WTC11 (cell line): ENCODE data around the gene GMEB2. TPM values are rescaled to one million over a fixed set of nuclear protein-coding genes. Genes with fewer than 3 reads are reported as not detected.

ENCODE experiments used
- ATAC-seq: fragments of 200-7000 bp; cut with Tn5 transposase; 2 replicates; pipeline ENCODE4 v1.10.0; 2021; ENCODE audit warnings: mild to moderate bottlenecking, moderate library complexity
- CTCF ChIA-PET: fragments of 300-600 bp; sonication (Branson Sonifier 250); formaldehyde crosslinking; loops from one replicate; lab custom pipeline; 2021; ENCODE audit warnings: antibody characterized with exemption; lab: Charles Lee
- POLR2A ChIA-PET: fragments of 350-600 bp; sonication (Branson Sonifier 250); formaldehyde crosslinking; loops from one replicate; lab custom pipeline; 2021; ENCODE audit warnings: antibody characterized with exemption; lab: Charles Lee
- DNase-seq: peaks from one replicate; pipeline ENCODE4 v3.0.0; 2021; ENCODE audit warnings: low spot score
- H3K27ac Mint-ChIP-seq: 2 replicates; pipeline ENCODE4 v1.8.0; 2021; ENCODE audit warnings: mixed read lengths
- H3K27me3 Mint-ChIP-seq: 2 replicates; pipeline ENCODE4 v1.8.0; 2021; ENCODE audit warnings: low read depth, mild to moderate bottlenecking, moderate library complexity, mixed read lengths
- H3K36me3 Mint-ChIP-seq: 2 replicates; pipeline ENCODE4 v1.8.0; 2021; ENCODE audit warnings: mixed read lengths
- H3K4me1 Mint-ChIP-seq: 2 replicates; pipeline ENCODE4 v1.8.0; 2022; ENCODE audit warnings: mixed read lengths
- H3K4me3 Mint-ChIP-seq: 2 replicates; pipeline ENCODE4 v1.8.0; 2021; ENCODE audit warnings: mild to moderate bottlenecking, moderate library complexity, mixed read lengths
- H3K9me3 Mint-ChIP-seq: 2 replicates; pipeline ENCODE4 v1.8.0; 2021; ENCODE audit warnings: mixed read lengths
- ATF1 ChIP-seq: sonication (generic); formaldehyde crosslinking; IDR thresholded peaks from 2 replicates; pipeline ENCODE4 v1.8.1; 2023; ENCODE audit warnings: mild to moderate bottlenecking, moderate library complexity, missing genetic modification reagents
- CBFB ChIP-seq: sonication (generic); formaldehyde crosslinking; IDR thresholded peaks from 2 replicates; pipeline ENCODE4 v1.8.1; 2022; ENCODE audit warnings: mild to moderate bottlenecking, low read depth, missing genetic modification reagents
- EMX1 ChIP-seq: fragments of 250-450 bp; sonication (Bioruptor Pico); IDR thresholded peaks from 2 replicates; pipeline ENCODE4 v1.8.0; 2021; ENCODE audit warnings: mild to moderate bottlenecking
- GRHL2 ChIP-seq: fragments of 250-450 bp; sonication (Bioruptor Pico); IDR thresholded peaks from 2 replicates; pipeline ENCODE4 v1.8.0; 2022; ENCODE audit warnings: mild to moderate bottlenecking, moderate library complexity; ENCODE audit not compliant: insufficient replicate concordance, severe bottlenecking
- JAZF1 ChIP-seq: fragments of 250-450 bp; sonication (Bioruptor Pico); IDR thresholded peaks from 2 replicates; pipeline ENCODE4 v1.9.0; 2021; ENCODE audit warnings: moderate library complexity, mild to moderate bottlenecking, inconsistent platforms
- KAT7 ChIP-seq: sonication (generic); formaldehyde crosslinking; IDR thresholded peaks from 2 replicates; pipeline ENCODE4 v1.8.1; 2023; ENCODE audit warnings: missing genetic modification reagents, mild to moderate bottlenecking, borderline replicate concordance
- OVOL2 ChIP-seq: fragments of 250-450 bp; sonication (Bioruptor Pico); IDR thresholded peaks from 2 replicates; pipeline ENCODE4 v1.9.0; 2021; ENCODE audit warnings: mild to moderate bottlenecking, borderline replicate concordance
- RORB ChIP-seq: fragments of 250-450 bp; sonication (Bioruptor Pico); IDR thresholded peaks from 2 replicates; pipeline ENCODE4 v1.9.0; 2021; ENCODE audit warnings: mild to moderate bottlenecking
- SMAD3 ChIP-seq: sonication (generic); formaldehyde crosslinking; IDR thresholded peaks from 2 replicates; pipeline ENCODE4 v1.8.0; 2022; ENCODE audit warnings: missing genetic modification reagents, mild to moderate bottlenecking, borderline replicate concordance
- SOX15 ChIP-seq: fragments of 250-450 bp; sonication (Bioruptor Pico); IDR thresholded peaks from 2 replicates; pipeline ENCODE4 v1.9.0; 2021; ENCODE audit warnings: mild to moderate bottlenecking
- SP1 ChIP-seq: sonication (generic); formaldehyde crosslinking; conservative IDR thresholded peaks from 2 replicates; pipeline ENCODE4 v1.8.1; 2022; ENCODE audit warnings: missing genetic modification reagents
- TEAD1 ChIP-seq: sonication (generic); formaldehyde crosslinking; IDR thresholded peaks from 2 replicates; pipeline ENCODE4 v1.8.0; 2022; ENCODE audit warnings: mild to moderate bottlenecking, missing genetic modification reagents
- TP53 ChIP-seq: sonication (generic); formaldehyde crosslinking; IDR thresholded peaks from 2 replicates; pipeline ENCODE4 v1.8.1; 2023; ENCODE audit warnings: mild to moderate bottlenecking, missing genetic modification reagents
- ZNF232 ChIP-seq: sonication (generic); formaldehyde crosslinking; IDR thresholded peaks from 2 replicates; pipeline ENCODE4 v1.8.0; 2022; ENCODE audit warnings: mild to moderate bottlenecking, missing genetic modification reagents
- ZNF263 ChIP-seq: sonication (generic); formaldehyde crosslinking; IDR thresholded peaks from 2 replicates; pipeline ENCODE4 v1.8.1; 2022; ENCODE audit warnings: low read depth, mild to moderate bottlenecking, moderate library complexity, missing genetic modification reagents
- ZNF416 ChIP-seq: fragments of 250-450 bp; sonication (Bioruptor Pico); IDR thresholded peaks from 2 replicates; pipeline ENCODE4 v1.9.0; 2021; ENCODE audit warnings: mild to moderate bottlenecking, inconsistent platforms
- total RNA-seq: library from RNA; stranded (reverse); gene quantifications from 3 replicates; pipeline ENCODE4 v1.2.3, GENCODE V29; 2021
- TF ChIP-seq, protein P1 (sequence below): fragments of 200-600 bp; IDR thresholded peaks from 2 replicates; pipeline ENCODE4 v1.8.0; 2022; ENCODE audit warnings: antibody characterized with exemption
- TF ChIP-seq, protein P2 (sequence below): sonication (generic); formaldehyde crosslinking; IDR thresholded peaks from 2 replicates; pipeline ENCODE4 v1.8.1; 2023; ENCODE audit warnings: mild to moderate bottlenecking, moderate library complexity, missing genetic modification reagents
- TF ChIP-seq, protein P3 (sequence below): sonication (generic); formaldehyde crosslinking; IDR thresholded peaks from 2 replicates; pipeline ENCODE4 v1.8.1; 2023; ENCODE audit warnings: mild to moderate bottlenecking, missing genetic modification reagents, borderline replicate concordance
- TF ChIP-seq, protein P4 (sequence below): sonication (generic); formaldehyde crosslinking; IDR thresholded peaks from 2 replicates; pipeline ENCODE4 v1.8.1; 2022; ENCODE audit warnings: mild to moderate bottlenecking, missing genetic modification reagents, moderate library complexity, borderline replicate concordance
- TF ChIP-seq, protein P5 (sequence below): fragments of 250-450 bp; sonication (Bioruptor Pico); conservative IDR thresholded peaks from 2 replicates; pipeline ENCODE4 v1.9.0; 2021; ENCODE audit warnings: mild to moderate bottlenecking
- TF ChIP-seq, protein P6 (sequence below): fragments of 250-450 bp; sonication (Bioruptor Pico); IDR thresholded peaks from 2 replicates; pipeline ENCODE4 v1.9.0; 2021; ENCODE audit warnings: moderate library complexity, mild to moderate bottlenecking, inconsistent platforms, borderline replicate concordance

GMEB2 gene
- total RNA-seq, 1 experiment from 2014 or later, result 14.8 TPM

DNA sequence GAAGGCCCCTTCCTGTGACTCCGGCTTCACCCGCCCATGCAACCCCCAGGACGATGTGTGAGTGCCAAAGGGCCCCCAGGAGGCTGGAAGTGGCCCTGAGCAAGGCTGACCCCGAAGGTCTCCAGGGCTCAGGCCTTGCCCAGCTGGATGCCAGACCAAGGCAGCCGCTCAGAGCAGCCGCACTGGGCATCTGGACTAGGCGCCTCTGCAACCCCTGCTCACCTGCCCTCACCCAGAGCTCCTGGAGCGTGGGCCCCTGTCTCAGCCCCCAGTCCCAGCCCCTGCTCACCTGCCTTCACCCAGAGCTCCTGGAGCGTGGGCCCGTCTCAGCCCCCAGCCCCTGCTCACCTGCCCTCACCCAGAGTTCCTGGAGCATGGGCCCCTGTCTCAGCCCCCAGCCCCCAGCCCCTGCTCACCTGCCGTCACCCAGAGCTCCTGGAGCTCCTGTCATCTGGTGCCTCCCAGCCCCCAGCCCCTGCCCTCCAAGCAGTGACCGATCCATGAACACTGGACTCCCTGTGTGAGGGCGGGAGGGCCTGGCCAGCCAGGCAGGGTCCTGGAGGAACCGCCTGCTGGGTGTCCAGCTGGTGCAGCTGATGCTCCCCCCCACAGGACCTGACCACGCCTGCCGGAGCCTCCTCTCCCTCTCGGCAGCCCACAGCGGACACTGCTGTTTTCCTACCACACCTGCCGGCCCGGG lies 80.5 kb downstream of the GMEB2 start:
- H3K4me3 Mint-ChIP-seq, result no peak overlapping the region
- H3K9me3 Mint-ChIP-seq, result no peaks in the 10 kb centered on the region
- POLR2A ChIA-PET, result interaction anchor here (0.5 to 0.8 kb wide), 2 partner anchors 96 to 169 kb away, joined by 3 to 4 read pairs; no protein-coding TSS in a partner anchor
- DNase-seq (no peak), ATAC-seq (no peak)
- no peaks in the 10 kb centered on the region for H3K27me3 Mint-ChIP-seq
- no peak overlapping the region for H3K27ac Mint-ChIP-seq
- no peaks in the 10 kb centered on the region for H3K36me3 Mint-ChIP-seq
- no peak for TF ChIP-seq SMAD3
- no peak for TF ChIP-seq OVOL2 (CRISPR knock-in tag)
- no peak for TF ChIP-seq RORB
- TF ChIP-seq ZNF232 (CRISPR knock-in tag), result no peak
- TF ChIP-seq ATF1 (CRISPR knock-in tag), result no peak
- TF ChIP-seq CBFB (CRISPR knock-in tag), result no peak
- TF ChIP-seq, all 79 proteins: peak for 0
- H3K4me1 Mint-ChIP-seq, result peaks cover 13% of the 10 kb centered on the region
- CTCF ChIA-PET, result interaction anchor here (0.6 to 3.4 kb wide), 5 partner anchors 9 to 323 kb away, joined by 3 to 48 read pairs (median 3); partner anchors contain the start of gene PTK6

DNA sequence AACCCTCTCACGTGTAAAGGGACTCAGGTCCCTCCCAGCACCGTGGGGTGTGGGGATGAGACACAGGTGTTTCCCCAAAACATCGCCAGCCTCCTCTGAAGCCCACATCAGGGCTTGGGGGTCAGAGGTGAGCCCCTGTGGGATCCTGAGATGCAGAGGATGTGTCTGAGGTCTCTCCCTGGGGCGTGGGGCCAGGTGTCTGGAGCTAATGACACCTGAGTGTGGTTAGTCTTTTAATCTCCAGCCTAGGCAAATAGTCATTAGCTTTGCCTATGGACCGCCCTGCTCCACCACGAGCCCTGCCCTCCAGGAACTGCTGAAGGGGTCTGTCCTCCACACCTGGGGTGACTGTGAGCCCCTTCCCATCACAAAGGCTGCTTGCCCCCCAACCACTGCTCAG lies 81.1 kb downstream of the GMEB2 start:
- H3K27me3 Mint-ChIP-seq, result no peaks in the 10 kb centered on the region
- ChIA-PET POLR2A (interaction anchor here (0.5 kb wide), 1 partner anchor 170 kb away, joined by 4 read pairs; no protein-coding TSS in a partner anchor), CTCF (interaction anchor here (0.7 to 3.4 kb wide), 2 partner anchors 9 to 27 kb away, joined by 3 to 48 read pairs; partner anchors contain the start of gene PTK6)
- no peaks in the 10 kb centered on the region for H3K9me3 Mint-ChIP-seq
- peaks cover 11% of the 10 kb centered on the region for H3K4me1 Mint-ChIP-seq
- H3K27ac Mint-ChIP-seq, result no peak overlapping the region
- TF ChIP-seq ZNF263 (CRISPR knock-in tag) (no peak), SP1 (CRISPR knock-in tag) (no peak), SOX15 (CRISPR knock-in tag) (no peak), TP53 (CRISPR knock-in tag) (no peak), GRHL2 (CRISPR knock-in tag) (no peak), ZNF416 (no peak), EMX1 (CRISPR knock-in tag) (no peak), TEAD1 (CRISPR knock-in tag) (no peak), JAZF1 (no peak), RORB (no peak), KAT7 (CRISPR knock-in tag) (no peak)
- TF ChIP-seq, protein P1, sequence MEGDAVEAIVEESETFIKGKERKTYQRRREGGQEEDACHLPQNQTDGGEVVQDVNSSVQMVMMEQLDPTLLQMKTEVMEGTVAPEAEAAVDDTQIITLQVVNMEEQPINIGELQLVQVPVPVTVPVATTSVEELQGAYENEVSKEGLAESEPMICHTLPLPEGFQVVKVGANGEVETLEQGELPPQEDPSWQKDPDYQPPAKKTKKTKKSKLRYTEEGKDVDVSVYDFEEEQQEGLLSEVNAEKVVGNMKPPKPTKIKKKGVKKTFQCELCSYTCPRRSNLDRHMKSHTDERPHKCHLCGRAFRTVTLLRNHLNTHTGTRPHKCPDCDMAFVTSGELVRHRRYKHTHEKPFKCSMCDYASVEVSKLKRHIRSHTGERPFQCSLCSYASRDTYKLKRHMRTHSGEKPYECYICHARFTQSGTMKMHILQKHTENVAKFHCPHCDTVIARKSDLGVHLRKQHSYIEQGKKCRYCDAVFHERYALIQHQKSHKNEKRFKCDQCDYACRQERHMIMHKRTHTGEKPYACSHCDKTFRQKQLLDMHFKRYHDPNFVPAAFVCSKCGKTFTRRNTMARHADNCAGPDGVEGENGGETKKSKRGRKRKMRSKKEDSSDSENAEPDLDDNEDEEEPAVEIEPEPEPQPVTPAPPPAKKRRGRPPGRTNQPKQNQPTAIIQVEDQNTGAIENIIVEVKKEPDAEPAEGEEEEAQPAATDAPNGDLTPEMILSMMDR, result no peak
- TF ChIP-seq, protein P2, sequence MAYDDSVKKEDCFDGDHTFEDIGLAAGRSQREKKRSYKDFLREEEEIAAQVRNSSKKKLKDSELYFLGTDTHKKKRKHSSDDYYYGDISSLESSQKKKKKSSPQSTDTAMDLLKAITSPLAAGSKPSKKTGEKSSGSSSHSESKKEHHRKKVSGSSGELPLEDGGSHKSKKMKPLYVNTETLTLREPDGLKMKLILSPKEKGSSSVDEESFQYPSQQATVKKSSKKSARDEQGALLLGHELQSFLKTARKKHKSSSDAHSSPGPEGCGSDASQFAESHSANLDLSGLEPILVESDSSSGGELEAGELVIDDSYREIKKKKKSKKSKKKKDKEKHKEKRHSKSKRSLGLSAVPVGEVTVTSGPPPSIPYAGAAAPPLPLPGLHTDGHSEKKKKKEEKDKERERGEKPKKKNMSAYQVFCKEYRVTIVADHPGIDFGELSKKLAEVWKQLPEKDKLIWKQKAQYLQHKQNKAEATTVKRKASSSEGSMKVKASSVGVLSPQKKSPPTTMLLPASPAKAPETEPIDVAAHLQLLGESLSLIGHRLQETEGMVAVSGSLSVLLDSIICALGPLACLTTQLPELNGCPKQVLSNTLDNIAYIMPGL (CRISPR knock-in tag), result no peak
- TF ChIP-seq, protein P3, sequence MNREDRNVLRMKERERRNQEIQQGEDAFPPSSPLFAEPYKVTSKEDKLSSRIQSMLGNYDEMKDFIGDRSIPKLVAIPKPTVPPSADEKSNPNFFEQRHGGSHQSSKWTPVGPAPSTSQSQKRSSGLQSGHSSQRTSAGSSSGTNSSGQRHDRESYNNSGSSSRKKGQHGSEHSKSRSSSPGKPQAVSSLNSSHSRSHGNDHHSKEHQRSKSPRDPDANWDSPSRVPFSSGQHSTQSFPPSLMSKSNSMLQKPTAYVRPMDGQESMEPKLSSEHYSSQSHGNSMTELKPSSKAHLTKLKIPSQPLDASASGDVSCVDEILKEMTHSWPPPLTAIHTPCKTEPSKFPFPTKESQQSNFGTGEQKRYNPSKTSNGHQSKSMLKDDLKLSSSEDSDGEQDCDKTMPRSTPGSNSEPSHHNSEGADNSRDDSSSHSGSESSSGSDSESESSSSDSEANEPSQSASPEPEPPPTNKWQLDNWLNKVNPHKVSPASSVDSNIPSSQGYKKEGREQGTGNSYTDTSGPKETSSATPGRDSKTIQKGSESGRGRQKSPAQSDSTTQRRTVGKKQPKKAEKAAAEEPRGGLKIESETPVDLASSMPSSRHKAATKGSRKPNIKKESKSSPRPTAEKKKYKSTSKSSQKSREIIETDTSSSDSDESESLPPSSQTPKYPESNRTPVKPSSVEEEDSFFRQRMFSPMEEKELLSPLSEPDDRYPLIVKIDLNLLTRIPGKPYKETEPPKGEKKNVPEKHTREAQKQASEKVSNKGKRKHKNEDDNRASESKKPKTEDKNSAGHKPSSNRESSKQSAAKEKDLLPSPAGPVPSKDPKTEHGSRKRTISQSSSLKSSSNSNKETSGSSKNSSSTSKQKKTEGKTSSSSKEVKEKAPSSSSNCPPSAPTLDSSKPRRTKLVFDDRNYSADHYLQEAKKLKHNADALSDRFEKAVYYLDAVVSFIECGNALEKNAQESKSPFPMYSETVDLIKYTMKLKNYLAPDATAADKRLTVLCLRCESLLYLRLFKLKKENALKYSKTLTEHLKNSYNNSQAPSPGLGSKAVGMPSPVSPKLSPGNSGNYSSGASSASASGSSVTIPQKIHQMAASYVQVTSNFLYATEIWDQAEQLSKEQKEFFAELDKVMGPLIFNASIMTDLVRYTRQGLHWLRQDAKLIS (CRISPR knock-in tag), result no peak
- TF ChIP-seq, protein P4, sequence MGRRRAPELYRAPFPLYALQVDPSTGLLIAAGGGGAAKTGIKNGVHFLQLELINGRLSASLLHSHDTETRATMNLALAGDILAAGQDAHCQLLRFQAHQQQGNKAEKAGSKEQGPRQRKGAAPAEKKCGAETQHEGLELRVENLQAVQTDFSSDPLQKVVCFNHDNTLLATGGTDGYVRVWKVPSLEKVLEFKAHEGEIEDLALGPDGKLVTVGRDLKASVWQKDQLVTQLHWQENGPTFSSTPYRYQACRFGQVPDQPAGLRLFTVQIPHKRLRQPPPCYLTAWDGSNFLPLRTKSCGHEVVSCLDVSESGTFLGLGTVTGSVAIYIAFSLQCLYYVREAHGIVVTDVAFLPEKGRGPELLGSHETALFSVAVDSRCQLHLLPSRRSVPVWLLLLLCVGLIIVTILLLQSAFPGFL (CRISPR knock-in tag), result no peak
- TF ChIP-seq, protein P5, sequence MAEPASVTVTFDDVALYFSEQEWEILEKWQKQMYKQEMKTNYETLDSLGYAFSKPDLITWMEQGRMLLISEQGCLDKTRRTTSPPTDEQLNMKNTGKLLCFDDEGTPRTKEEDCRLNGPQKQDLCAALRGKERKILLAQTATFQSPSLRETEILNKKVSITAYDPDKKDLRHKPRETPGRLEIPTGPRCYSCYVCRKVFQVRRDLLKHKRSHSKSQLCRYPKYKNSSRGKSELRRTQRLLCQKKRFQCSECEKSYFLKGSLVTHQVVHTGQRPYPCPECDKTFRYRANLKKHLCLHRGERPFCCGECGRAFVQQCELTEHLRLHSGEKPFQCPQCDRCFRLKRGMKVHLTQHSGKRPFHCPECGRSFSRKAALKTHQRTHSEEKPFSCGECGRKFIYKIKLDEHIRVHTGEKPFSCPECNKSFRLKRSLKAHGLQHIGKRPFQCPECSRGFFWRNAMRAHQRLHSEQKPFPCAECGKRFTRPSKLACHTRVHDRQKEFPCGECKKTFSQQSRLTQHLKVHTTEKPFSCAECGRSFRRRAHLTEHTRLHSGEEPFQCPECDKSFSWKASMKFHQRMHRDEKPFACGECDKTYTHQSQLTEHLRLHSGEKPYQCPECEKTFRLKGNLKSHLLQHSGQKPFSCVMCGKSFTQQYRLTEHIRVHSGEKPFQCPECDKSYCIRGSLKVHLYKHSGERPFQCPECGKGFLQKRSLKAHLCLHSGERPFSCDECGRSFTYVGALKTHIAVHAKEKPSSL (CRISPR knock-in tag), result no peak
- TF ChIP-seq, protein P6, sequence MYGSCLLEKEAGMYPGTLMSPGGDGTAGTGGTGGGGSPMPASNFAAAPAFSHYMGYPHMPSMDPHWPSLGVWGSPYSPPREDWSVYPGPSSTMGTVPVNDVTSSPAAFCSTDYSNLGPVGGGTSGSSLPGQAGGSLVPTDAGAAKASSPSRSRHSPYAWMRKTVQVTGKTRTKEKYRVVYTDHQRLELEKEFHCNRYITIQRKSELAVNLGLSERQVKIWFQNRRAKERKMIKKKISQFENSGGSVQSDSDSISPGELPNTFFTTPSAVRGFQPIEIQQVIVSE (CRISPR knock-in tag), result no peak
- TF ChIP-seq, all 79 proteins: peak for 0
- H3K4me3 Mint-ChIP-seq, result no peak overlapping the region
- ATAC-seq, result no peak
- DNase-seq, result no peak
- H3K36me3 Mint-ChIP-seq, result no peaks in the 10 kb centered on the region
